Cardiac muscle cell (in vitro differentiated cells and primary cell): ENCODE data around the gene SLC10A1. TPM values are rescaled to one million over a fixed set of nuclear protein-coding genes. Genes with fewer than 3 reads are reported as not detected.

Source experiments
- DNase-seq, 2 donors: peaks; one replicate each; pipeline versions ENCODE4 v3.0.0 to v3.0.0-alpha.2; 2010 to 2017; ENCODE audit warnings: low read depth in 1 of 2, low spot score in 1 of 2
- H3K27ac ChIP-seq: fragments of 200-600 bp; sonication (generic); 2 replicates; pipeline ENCODE4 v1.5.1; 2016
- H3K27me3 ChIP-seq: fragments of 200-600 bp; sonication (generic); 2 replicates; pipeline ENCODE4 v1.6.0; 2016; ENCODE audit warnings: control low read depth
- H3K36me3 ChIP-seq: fragments of 200-600 bp; sonication (generic); 2 replicates; pipeline ENCODE4 v1.5.1; 2016; ENCODE audit warnings: control low read depth
- H3K4me1 ChIP-seq: fragments of 200-600 bp; sonication (generic); 2 replicates; pipeline ENCODE4 v1.8.1; 2017; ENCODE audit warnings: low read depth, mild to moderate bottlenecking, mixed run types
- H3K4me3 ChIP-seq: fragments of 200-600 bp; sonication (generic); 2 replicates; pipeline ENCODE4 v1.5.1; 2016; ENCODE audit warnings: mild to moderate bottlenecking
- H3K9me3 ChIP-seq: fragments of 200-600 bp; sonication (generic); 2 replicates; pipeline ENCODE4 v1.5.1; 2017; ENCODE audit warnings: low read depth, mild to moderate bottlenecking, control low read depth
- polyA plus RNA-seq: library from polyadenylated mRNA; unstranded; fragments of >200 nt; fragmentation: Nextera tagmentation; extraction: Ambion mirVana; gene quantifications from 2 replicates; pipeline ENCODE4 v1.2.1, GENCODE V29; 2016
- total RNA-seq: library from RNA; depleted of rRNA; stranded (reverse); fragments of >200 nt; gene quantifications from 2 replicates; pipeline ENCODE4 v1.2.3, GENCODE V29; 2016
- TF ChIP-seq, protein P1 (sequence below): IDR thresholded peaks from 2 replicates; pipeline ENCODE4 v1.5.1; 2012; ENCODE audit warnings: low read depth, mild to moderate bottlenecking, low read length

Gene SLC10A1
- total and polyA plus RNA-seq, 2 experiments from 2014 or later, result not detected

DNA sequence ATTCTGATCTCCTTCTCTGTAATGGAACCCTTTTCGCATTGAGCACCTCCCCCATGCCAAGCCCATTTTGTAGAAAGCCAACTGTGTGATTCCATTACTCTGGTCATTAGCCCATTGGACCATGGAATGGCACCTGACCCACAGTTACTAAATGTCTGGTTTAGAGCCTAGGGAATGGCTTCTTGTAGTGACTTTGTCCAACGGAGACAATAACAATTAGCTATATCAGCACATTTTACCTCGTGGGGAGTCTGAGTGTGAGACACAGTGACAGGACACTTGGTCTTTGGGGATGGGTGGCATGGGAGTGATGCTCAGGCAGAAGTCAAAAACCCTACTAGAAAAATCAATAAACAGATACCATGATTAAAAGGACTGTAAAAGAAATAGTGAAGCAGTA, 10.4 kb downstream of the SLC10A1 start:
- H3K4me1 ChIP-seq, result no peaks in the 10 kb centered on the region
- no peaks in the 10 kb centered on the region for H3K36me3 ChIP-seq
- H3K4me3 ChIP-seq, result no peak overlapping the region
- H3K9me3 ChIP-seq, result no peaks in the 10 kb centered on the region
- H3K27me3 ChIP-seq, result no peaks in the 10 kb centered on the region
- no peak for DNase-seq
- no peak overlapping the region for H3K27ac ChIP-seq
- TF ChIP-seq, protein P1, sequence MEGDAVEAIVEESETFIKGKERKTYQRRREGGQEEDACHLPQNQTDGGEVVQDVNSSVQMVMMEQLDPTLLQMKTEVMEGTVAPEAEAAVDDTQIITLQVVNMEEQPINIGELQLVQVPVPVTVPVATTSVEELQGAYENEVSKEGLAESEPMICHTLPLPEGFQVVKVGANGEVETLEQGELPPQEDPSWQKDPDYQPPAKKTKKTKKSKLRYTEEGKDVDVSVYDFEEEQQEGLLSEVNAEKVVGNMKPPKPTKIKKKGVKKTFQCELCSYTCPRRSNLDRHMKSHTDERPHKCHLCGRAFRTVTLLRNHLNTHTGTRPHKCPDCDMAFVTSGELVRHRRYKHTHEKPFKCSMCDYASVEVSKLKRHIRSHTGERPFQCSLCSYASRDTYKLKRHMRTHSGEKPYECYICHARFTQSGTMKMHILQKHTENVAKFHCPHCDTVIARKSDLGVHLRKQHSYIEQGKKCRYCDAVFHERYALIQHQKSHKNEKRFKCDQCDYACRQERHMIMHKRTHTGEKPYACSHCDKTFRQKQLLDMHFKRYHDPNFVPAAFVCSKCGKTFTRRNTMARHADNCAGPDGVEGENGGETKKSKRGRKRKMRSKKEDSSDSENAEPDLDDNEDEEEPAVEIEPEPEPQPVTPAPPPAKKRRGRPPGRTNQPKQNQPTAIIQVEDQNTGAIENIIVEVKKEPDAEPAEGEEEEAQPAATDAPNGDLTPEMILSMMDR, result no peak

DNA sequence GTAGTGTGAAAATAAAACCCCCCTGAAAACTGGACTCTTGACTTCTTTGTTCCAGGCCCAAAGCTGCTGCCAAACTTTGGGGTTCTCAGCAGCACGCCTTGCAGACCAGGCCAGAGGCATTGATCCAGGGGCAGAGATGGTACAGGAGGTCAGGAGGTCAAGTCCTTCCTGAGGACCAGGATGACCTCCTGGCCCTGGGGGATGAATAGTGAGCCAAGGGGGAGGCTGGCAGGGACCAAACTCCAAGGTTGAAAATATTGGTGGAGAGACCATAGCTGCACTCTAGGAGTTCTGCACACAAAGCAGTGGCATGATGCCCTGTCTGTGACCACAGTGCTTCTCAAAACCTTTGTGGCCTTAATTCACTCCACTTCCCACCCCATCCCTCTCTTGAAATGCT, 12.1 kb downstream of the SLC10A1 start:
- DNase-seq, result no peak

DNA sequence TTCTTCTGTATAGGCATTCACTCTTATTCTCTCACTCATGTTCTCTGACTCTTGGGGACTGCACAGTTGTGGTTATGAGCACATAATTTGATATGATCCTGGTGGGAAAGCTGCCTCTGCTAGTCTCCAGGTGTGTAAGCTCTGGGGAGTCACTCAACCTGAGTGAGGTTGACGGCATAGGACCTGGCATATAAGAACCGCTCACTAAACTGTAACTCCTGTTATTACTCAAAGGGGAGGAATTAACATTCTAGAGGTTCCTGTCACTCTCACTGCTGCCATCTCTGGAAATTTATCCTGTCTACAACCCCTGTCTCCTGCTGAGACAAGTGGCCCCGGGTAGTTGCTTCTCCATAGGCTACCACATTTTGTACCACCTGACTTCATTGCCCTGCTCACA, 16.1 kb downstream of the SLC10A1 start:
- Histone ChIP-seq H3K4me1 (no peaks in the 10 kb centered on the region), H3K36me3 (peaks cover 15% of the 10 kb centered on the region), H3K27ac (no peak overlapping the region), H3K4me3 (no peak overlapping the region), H3K27me3 (no peaks in the 10 kb centered on the region), H3K9me3 (no peaks in the 10 kb centered on the region)
- TF ChIP-seq, protein P1, result no peak
- no peak for DNase-seq

More for the DNA sequence above, 12.1 kb downstream of the SLC10A1 start:
- TF ChIP-seq, protein P1, result no peak
- H3K4me3 ChIP-seq, result no peak overlapping the region
- no peaks in the 10 kb centered on the region for H3K9me3 ChIP-seq
- no peaks in the 10 kb centered on the region for H3K36me3 ChIP-seq
- H3K27me3 ChIP-seq, result no peaks in the 10 kb centered on the region
- H3K27ac ChIP-seq, result no peak overlapping the region
- H3K4me1 ChIP-seq, result no peaks in the 10 kb centered on the region

DNA sequence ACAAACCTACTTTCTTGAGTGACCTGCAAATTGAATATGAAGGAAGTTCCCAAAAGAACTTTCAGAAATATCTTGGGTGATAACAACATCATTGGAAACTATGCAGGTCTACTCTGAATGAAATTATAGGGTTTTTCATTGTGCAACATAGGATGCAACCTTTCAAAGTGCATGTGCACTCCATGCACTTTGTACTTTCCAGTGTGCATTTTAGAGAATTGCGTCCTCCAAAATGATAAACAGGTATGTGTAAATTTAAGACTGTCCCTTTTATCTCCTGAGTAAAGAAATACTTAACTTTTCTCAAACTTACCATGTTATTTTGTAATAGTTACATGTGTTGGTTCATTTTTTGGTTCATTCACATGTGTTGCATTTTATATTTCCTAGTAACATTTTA, 16.9 kb downstream of the SLC10A1 start:
- no peaks in the 10 kb centered on the region for H3K9me3 ChIP-seq
- peaks cover 24% of the 10 kb centered on the region for H3K36me3 ChIP-seq
- no peaks in the 10 kb centered on the region for H3K4me1 ChIP-seq
- H3K4me3 ChIP-seq, result no peak overlapping the region
- H3K27ac ChIP-seq, result no peak overlapping the region
- no peaks in the 10 kb centered on the region for H3K27me3 ChIP-seq
- DNase-seq, result no peak
- TF ChIP-seq, protein P1, result no peak

DNA sequence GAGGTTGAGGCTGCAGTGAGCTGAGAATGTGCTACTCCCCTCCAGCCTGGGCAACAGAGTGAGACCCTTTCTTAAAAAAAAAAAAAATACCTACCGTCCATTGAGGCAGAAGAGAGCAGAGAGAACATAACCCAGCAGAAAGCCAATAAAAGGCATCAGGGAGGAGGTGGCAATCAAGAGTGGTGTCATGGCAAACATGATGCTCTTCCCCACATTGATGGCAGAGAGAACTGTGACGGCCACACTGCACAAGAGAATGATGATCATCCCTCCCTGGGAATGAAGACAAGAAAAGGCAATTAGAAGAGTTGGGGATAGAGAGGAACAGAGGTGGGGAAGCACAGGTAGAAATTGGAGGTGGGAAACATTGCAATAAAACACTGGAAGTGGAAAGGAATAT, 18.0 kb downstream of the SLC10A1 start:
- no peak for DNase-seq
- Histone ChIP-seq H3K4me3 (no peak overlapping the region), H3K9me3 (no peaks in the 10 kb centered on the region), H3K4me1 (no peaks in the 10 kb centered on the region), H3K27ac (no peak overlapping the region), H3K36me3 (peaks cover 32% of the 10 kb centered on the region), H3K27me3 (no peaks in the 10 kb centered on the region)
- TF ChIP-seq, protein P1, result no peak
